ENCODE measurements around the gene EXOC4.

GRCh38 chr7:133843341-133843740 is 590.5 kb downstream of the EXOC4 start:
- TF ChIP-seq, protein P1, sequence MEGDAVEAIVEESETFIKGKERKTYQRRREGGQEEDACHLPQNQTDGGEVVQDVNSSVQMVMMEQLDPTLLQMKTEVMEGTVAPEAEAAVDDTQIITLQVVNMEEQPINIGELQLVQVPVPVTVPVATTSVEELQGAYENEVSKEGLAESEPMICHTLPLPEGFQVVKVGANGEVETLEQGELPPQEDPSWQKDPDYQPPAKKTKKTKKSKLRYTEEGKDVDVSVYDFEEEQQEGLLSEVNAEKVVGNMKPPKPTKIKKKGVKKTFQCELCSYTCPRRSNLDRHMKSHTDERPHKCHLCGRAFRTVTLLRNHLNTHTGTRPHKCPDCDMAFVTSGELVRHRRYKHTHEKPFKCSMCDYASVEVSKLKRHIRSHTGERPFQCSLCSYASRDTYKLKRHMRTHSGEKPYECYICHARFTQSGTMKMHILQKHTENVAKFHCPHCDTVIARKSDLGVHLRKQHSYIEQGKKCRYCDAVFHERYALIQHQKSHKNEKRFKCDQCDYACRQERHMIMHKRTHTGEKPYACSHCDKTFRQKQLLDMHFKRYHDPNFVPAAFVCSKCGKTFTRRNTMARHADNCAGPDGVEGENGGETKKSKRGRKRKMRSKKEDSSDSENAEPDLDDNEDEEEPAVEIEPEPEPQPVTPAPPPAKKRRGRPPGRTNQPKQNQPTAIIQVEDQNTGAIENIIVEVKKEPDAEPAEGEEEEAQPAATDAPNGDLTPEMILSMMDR (IDR thresholded peaks at IDR 0.05), result no peak
- TF ChIP-seq POLR2AphosphoS5 (IDR thresholded peaks at IDR 0.05), result no peak

All from sigmoid colon (tissue), 4 donors.